Ecto neural progenitor cell (in vitro differentiated cells): ENCODE data around the gene FIBIN.

Source experiments
- DNase-seq: peaks from one replicate; pipeline ENCODE4 v3.0.0-alpha.2; 2018; ENCODE audit warnings: low spot score

The FIBIN gene

GRCh38 chr11:27022659-27023251 lies 28.8 kb downstream of the FIBIN start:
- DNase-seq = no peak

GRCh38 chr11:27024865-27025264 lies 31.0 kb downstream of the FIBIN start:
- DNase-seq = no peak

GRCh38 chr11:27025312-27025955 lies 31.5 kb downstream of the FIBIN start:
- DNase-seq = no peak

- DNase-seq = no peak
Observed at GRCh38 chr11:27025957-27026733, 32.2 kb downstream of the FIBIN start.

- no peak for DNase-seq
Observed at GRCh38 chr11:27028561-27028965, 34.7 kb downstream of the FIBIN start.

GRCh38 chr11:27029966-27030365 lies 36.1 kb downstream of the FIBIN start:
- no peak for DNase-seq

GRCh38 chr11:27031754-27032153 lies 37.8 kb downstream of the FIBIN start:
- DNase-seq = no peak

GRCh38 chr11:27039873-27040272 lies 46.0 kb downstream of the FIBIN start:
- DNase-seq = no peak

- DNase-seq = no peak
Observed at GRCh38 chr11:27040302-27041115, 46.6 kb downstream of the FIBIN start, which contains the start of gene BBOX1. Gene BBOX1 (plus strand): TSS chr11:27040815. CDS start chr11:27055431, 14,616 bp downstream.

- DNase-seq = no peak
Observed at GRCh38 chr11:27041141-27041899, 47.4 kb downstream of the FIBIN start.
